GM12878 (cell line): ENCODE results near the gene AGBL4. TPM values are rescaled to one million over a fixed set of nuclear protein-coding genes. Genes with fewer than 3 reads are reported as not detected.

Source experiments
- ATAC-seq: fragments of 200-7000 bp; cut with Tn5 transposase; 3 replicates; pipeline ENCODE4 v1.9.1; 2020; ENCODE audit warnings: mild to moderate bottlenecking, moderate library complexity
- BruUV-seq: library from RNA; stranded (reverse); fragments of 400-500 nt; replicated peaks from 2 replicates; lab custom pipeline; 2021; lab: Mats Ljungman, UMichigan
- CTCF ChIA-PET: fragments of 300-600 bp; sonication (Branson Sonifier 250); formaldehyde crosslinking; extraction: SDS; loops from one replicate; lab custom pipeline; 2021; ENCODE audit warnings: inconsistent platforms; lab: Yijun Ruan, JAX
- POLR2A ChIA-PET: fragments of 350-600 bp; formaldehyde crosslinking; extraction: SDS; loops from one replicate; lab custom pipeline; 2021; ENCODE audit warnings: inconsistent platforms; lab: Charles Lee
- RAD21 ChIA-PET: fragments of 300-600 bp; sonication (Branson Sonifier 250); formaldehyde crosslinking; loops from one replicate; lab custom pipeline; 2023; ENCODE audit warnings: antibody characterized with exemption; ENCODE audit not compliant: unreplicated experiment; lab: Charles Lee
- SMC1A ChIA-PET: fragments of 300-600 bp; sonication (Branson Sonifier 250); formaldehyde crosslinking; loops from one replicate; lab custom pipeline; 2023; ENCODE audit not compliant: unreplicated experiment, uncharacterized antibody; lab: Charles Lee
- DNase-seq: peaks from one replicate; pipeline ENCODE4 v3.0.0-alpha.2; 2011; ENCODE audit warnings: low read depth, low spot score
- FAIRE-seq: peaks from 3 replicates; lab custom pipeline; 2011; peaks lifted over from hg19 to GRCh38; lab: Jason Lieb, UNC
- H2AFZ ChIP-seq: 2 replicates; pipeline ENCODE4 v1.6.0; 2011; ENCODE audit warnings: low read depth, low read length, control low read depth; ENCODE audit not compliant: control insufficient read depth
- H3K27ac ChIP-seq: 2 replicates; pipeline ENCODE4 v1.5.1; 2011; ENCODE audit warnings: control low read depth; ENCODE audit not compliant: control insufficient read depth, insufficient read depth
- H3K27me3 ChIP-seq, 2 experiments: replicated peaks in 1 of 2; 2 replicates each; pipeline versions ENCODE4 v1.6.0 to v1.6.1; 2011; ENCODE audit warnings: low read length in 1 of 2; ENCODE audit not compliant: control insufficient read depth in 2 of 2, insufficient read depth in 2 of 2
- H3K36me3 ChIP-seq, 2 experiments: 2 replicates each; pipeline ENCODE4 v1.5.1; 2011; ENCODE audit warnings: low read length in 1 of 2; ENCODE audit not compliant: control insufficient read depth in 2 of 2, insufficient read depth in 2 of 2
- H3K4me1 ChIP-seq: 2 replicates; pipeline ENCODE4 v1.6.1; 2011; ENCODE audit warnings: mild to moderate bottlenecking, low read length, moderate library complexity, mixed read lengths; ENCODE audit not compliant: control insufficient read depth, insufficient read depth
- H3K4me2 ChIP-seq: 2 replicates; pipeline ENCODE4 v1.6.0; 2011; ENCODE audit warnings: control low read depth; ENCODE audit not compliant: control insufficient read depth, insufficient read depth
- H3K4me3 ChIP-seq: fragments of 200-600 bp; sonication (generic); 2 replicates; pipeline ENCODE4 v1.5.1; 2016
- H3K79me2 ChIP-seq: 2 replicates; pipeline ENCODE4 v1.6.0; 2011; ENCODE audit warnings: low read length; ENCODE audit not compliant: control insufficient read depth, insufficient read depth
- H3K9ac ChIP-seq: 2 replicates; pipeline ENCODE4 v1.8.0; 2011; ENCODE audit warnings: low read length, control low read depth, mixed read lengths; ENCODE audit not compliant: control insufficient read depth, insufficient read depth
- H3K9me3 ChIP-seq: replicated peaks from 3 replicates; pipeline ENCODE4 v1.5.1; 2011; ENCODE audit warnings: mild to moderate bottlenecking, low read length; ENCODE audit not compliant: control insufficient read depth, insufficient read depth
- H4K20me1 ChIP-seq: 2 replicates; pipeline ENCODE4 v1.6.0; 2011; ENCODE audit not compliant: control insufficient read depth, insufficient read depth
- CBX5 ChIP-seq: sonication (generic); IDR thresholded peaks from 2 replicates; pipeline ENCODE4 v1.6.1; 2016; ENCODE audit warnings: low read depth, moderate library complexity, mild to moderate bottlenecking, inconsistent platforms
- HDAC2 ChIP-seq: fragments of 200-600 bp; sonication (generic); IDR thresholded peaks from 2 replicates; pipeline ENCODE4 v1.6.1; 2017
- MYB ChIP-seq: fragments of 150-350 bp; IDR thresholded peaks from 2 replicates; pipeline ENCODE4 v1.6.1; 2014; ENCODE audit warnings: mild to moderate bottlenecking, low read depth, low read length, borderline replicate concordance
- MYC ChIP-seq: IDR thresholded peaks from 2 replicates; pipeline ENCODE4 v1.6.1; 2011; ENCODE audit warnings: mild to moderate bottlenecking, low read length, moderate library complexity, inconsistent platforms; ENCODE audit not compliant: insufficient read depth, insufficient replicate concordance, insufficient read length, severe bottlenecking
- NR2C1 ChIP-seq: fragments of 450-650 bp; IDR thresholded peaks from 2 replicates; pipeline ENCODE4 v1.6.1; 2017; ENCODE audit warnings: antibody characterized with exemption, mild to moderate bottlenecking, moderate library complexity
- POLR2AphosphoS2 ChIP-seq: IDR thresholded peaks from 2 replicates; pipeline ENCODE4 v1.6.1; 2011; ENCODE audit warnings: low read depth, mild to moderate bottlenecking, low read length, improper control_type of control experiment, moderate library complexity
- RAD51 ChIP-seq: fragments of 450-650 bp; IDR thresholded peaks from 2 replicates; pipeline ENCODE4 v1.6.1; 2016; ENCODE audit warnings: moderate library complexity, mild to moderate bottlenecking, inconsistent platforms
- TCF3 ChIP-seq: IDR thresholded peaks from 2 replicates; pipeline ENCODE4 v1.6.1; 2012; ENCODE audit warnings: low read depth, mild to moderate bottlenecking, low read length, borderline replicate concordance; ENCODE audit not compliant: insufficient read depth
- YY1 ChIP-seq: IDR thresholded peaks from 2 replicates; pipeline ENCODE4 v1.6.1; 2011; ENCODE audit warnings: low read depth, mild to moderate bottlenecking, low read length
- ZSCAN29 ChIP-seq: fragments of 450-650 bp; IDR thresholded peaks from 2 replicates; pipeline ENCODE4 v1.6.1; 2017; ENCODE audit warnings: mild to moderate bottlenecking, moderate library complexity
- in situ Hi-C: fragments of 300-500 bp; cut with MboI; formaldehyde crosslinking; loops from 9 replicates; pipeline ENCODE4 v1.14.3; 2018; ENCODE audit warnings: mixed read lengths
- intact Hi-C: fragments of 100-400 bp; cut with micrococcal nuclease; formaldehyde crosslinking; loops from one replicate; pipeline ENCODE4 v1.14.2; 2022; ENCODE audit not compliant: unreplicated experiment
- polyA plus RNA-seq, 11 experiments: library from polyadenylated mRNA; depleted of rRNA in 4 of 11; unstranded in 6 of 11; stranded (reverse) in 5 of 11; fragments of >200 nt; fragmentation: Nextera tagmentation in 4 of 11; fragmentation: Illumina TruSeq in 1 of 11; extraction: Ambion mirVana in 4 of 11; extraction: Trizol in 1 of 11; gene quantifications; 1 replicate in 1 of 11; 2 replicates in 10 of 11; pipeline versions ENCODE4 v1.2.1 to v1.2.3, GENCODE V29; 2011 to 2016; ENCODE audit warnings: inconsistent platforms in 2 of 11, missing spikeins in 2 of 11, low read depth in 1 of 11
- total RNA-seq, 4 experiments: library from RNA; depleted of rRNA in 3 of 4; stranded (reverse); fragments of >200 nt in 3 of 4; fragmentation: Illumina TruSeq in 1 of 4; extraction: Trizol in 1 of 4; gene quantifications; 2 replicates each; pipeline versions ENCODE4 v1.2.1 to v1.2.3, GENCODE V29; 2013 to 2021
- TF ChIP-seq, protein P1 (sequence below): fragments of 450-650 bp; IDR thresholded peaks from 2 replicates; pipeline ENCODE4 v1.6.1; 2018; ENCODE audit warnings: borderline replicate concordance, mild to moderate bottlenecking; ENCODE audit not compliant: partially characterized antibody

The AGBL4 gene
- total and polyA plus RNA-seq, 10 of the 15 experiments (the other 5 are each of a cell fraction or from before 2014, with no cell fraction given): 0.31 TPM; not detected in 9

DNA sequence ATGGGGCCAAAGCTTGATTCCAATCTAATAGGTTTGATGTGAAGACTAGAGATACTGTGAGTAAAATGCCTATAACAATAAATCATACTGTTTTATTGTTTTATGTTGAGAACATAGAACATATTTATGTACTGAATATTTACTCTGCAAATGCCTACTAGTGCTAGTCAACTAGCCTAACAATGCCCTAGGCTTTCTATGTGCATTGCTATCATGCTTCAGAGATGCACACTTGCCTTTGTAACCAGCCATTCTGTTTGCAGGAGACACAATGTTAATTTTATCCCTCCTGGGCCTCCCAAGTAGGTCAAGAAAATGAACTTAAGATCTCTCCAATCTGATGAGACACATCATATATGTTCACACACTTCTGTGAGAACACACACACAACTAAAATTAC lies 716.3 kb downstream of the AGBL4 start:
- RAD21 ChIA-PET: no interaction called here
- H3K9ac ChIP-seq: no peak overlapping the region
- H3K4me3 ChIP-seq: no peak overlapping the region
- DNase-seq (no peak), FAIRE-seq (no peak), ATAC-seq (no peak)
- TF ChIP-seq NR2C1 (no peak), MYC (no peak), POLR2AphosphoS2 (no peak), HDAC2 (no peak), ZSCAN29 (no peak), YY1 (no peak), TCF3 (no peak), CBX5 (no peak), RAD51 (no peak), MYB (no peak)
- TF ChIP-seq, protein P1, sequence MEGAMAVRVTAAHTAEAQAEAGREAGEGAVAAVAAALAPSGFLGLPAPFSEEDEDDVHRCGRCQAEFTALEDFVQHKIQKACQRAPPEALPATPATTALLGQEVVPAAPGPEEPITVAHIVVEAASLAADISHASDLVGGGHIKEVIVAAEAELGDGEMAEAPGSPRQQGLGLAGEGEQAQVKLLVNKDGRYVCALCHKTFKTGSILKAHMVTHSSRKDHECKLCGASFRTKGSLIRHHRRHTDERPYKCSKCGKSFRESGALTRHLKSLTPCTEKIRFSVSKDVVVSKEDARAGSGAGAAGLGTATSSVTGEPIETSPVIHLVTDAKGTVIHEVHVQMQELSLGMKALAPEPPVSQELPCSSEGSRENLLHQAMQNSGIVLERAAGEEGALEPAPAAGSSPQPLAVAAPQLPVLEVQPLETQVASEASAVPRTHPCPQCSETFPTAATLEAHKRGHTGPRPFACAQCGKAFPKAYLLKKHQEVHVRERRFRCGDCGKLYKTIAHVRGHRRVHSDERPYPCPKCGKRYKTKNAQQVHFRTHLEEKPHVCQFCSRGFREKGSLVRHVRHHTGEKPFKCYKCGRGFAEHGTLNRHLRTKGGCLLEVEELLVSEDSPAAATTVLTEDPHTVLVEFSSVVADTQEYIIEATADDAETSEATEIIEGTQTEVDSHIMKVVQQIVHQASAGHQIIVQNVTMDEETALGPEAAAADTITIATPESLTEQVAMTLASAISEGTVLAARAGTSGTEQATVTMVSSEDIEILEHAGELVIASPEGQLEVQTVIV: no peak
- H3K4me1 ChIP-seq: no peaks in the 10 kb centered on the region
- no TSS peak for BruUV-seq
- H4K20me1 ChIP-seq: no peaks in the 10 kb centered on the region
- H3K36me3 ChIP-seq: no peaks in the 10 kb centered on the region
- no peaks in the 10 kb centered on the region for H3K27me3 ChIP-seq
- CTCF ChIA-PET: no interaction called here
- H3K4me2 ChIP-seq: no peak overlapping the region
- H2AFZ ChIP-seq: no peak overlapping the region
- H3K79me2 ChIP-seq: no peaks in the 10 kb centered on the region
- POLR2A ChIA-PET: no interaction called here
- H3K9me3 ChIP-seq: no peaks in the 10 kb centered on the region
- SMC1A ChIA-PET: no interaction called here
- intact Hi-C loops: no loop called here
- in situ Hi-C loops: no loop called here
- no peak overlapping the region for H3K27ac ChIP-seq
